Measurements from ENCODE around the gene TNNC1.
A peak's percentile ranks its signal among the peaks of the same experiment; 100 is the strongest.

Gene TNNC1

DNA sequence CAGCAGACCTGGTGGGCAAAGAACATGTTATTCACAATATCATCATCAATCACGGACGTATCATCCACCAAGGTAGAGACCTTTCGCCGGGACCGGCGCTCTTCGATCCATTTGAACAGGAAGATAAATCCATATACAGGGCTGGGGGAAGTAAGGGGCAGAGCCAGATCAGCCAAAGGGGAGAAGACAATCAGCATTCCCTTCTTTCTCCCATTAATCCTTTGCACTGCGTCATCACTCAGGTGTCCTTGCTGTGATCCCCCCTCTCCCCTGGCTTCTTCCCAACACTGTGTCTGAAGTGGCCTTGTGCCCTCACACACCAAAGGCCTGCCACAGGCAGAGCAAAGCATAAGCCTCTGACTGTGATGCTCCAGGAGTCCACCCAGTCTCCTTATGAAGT is 45.4 kb downstream of the TNNC1 start:
- peaks cover 15 to 58% (median 44%) of the 10 kb centered on the region in 5 donors for H3K4me1 ChIP-seq (ENCODE audit: control insufficient read depth in 5 of 5, insufficient read depth in 5 of 5, low read length in 5 of 5)
- peak overlapping the region; percentile 86 for H3K27ac ChIP-seq (ENCODE audit: low read depth, low read length)
- no peaks in the 10 kb centered on the region for H3K9me3 ChIP-seq (ENCODE audit: control insufficient read depth in 5 of 5, low read length in 5 of 5)
- peak overlapping the region in 3 of 5 donors; percentile 79 to 85 (median 83) for H3K4me3 ChIP-seq (ENCODE audit: low read depth in 1 of 5, low read length in 5 of 5)
- H3K36me3 ChIP-seq (ENCODE audit: control insufficient read depth in 5 of 5, insufficient read depth in 5 of 5, low read length in 5 of 5): peaks cover 6 to 53% (median 48%) of the 10 kb centered on the region in 5 donors
- H3K9ac ChIP-seq (ENCODE audit: low read length in 5 of 5): peak overlapping the region; percentile 64 to 98 (median 94)
- no peaks in the 10 kb centered on the region for H3K27me3 ChIP-seq (ENCODE audit: control insufficient read depth in 5 of 5, insufficient read depth in 4 of 5, low read length in 5 of 5)

GRCh38 chr3:52407779-52408178 is 46.1 kb downstream of the TNNC1 start:
- no peaks in the 10 kb centered on the region for H3K9me3 ChIP-seq (ENCODE audit: control insufficient read depth in 5 of 5, low read length in 5 of 5)
- H3K4me3 ChIP-seq (ENCODE audit: low read depth in 1 of 5, low read length in 5 of 5): no peak overlapping the region
- H3K36me3 ChIP-seq (ENCODE audit: control insufficient read depth in 5 of 5, insufficient read depth in 5 of 5, low read length in 5 of 5): peaks cover 2 to 60% (median 55%) of the 10 kb centered on the region in 5 donors
- peak overlapping the region in 1 of 5 donors; percentile 98 for H3K9ac ChIP-seq (ENCODE audit: low read length in 5 of 5)
- peaks cover 15 to 52% (median 42%) of the 10 kb centered on the region in 5 donors for H3K4me1 ChIP-seq (ENCODE audit: control insufficient read depth in 5 of 5, insufficient read depth in 5 of 5, low read length in 5 of 5)
- no peaks in the 10 kb centered on the region for H3K27me3 ChIP-seq (ENCODE audit: control insufficient read depth in 5 of 5, insufficient read depth in 4 of 5, low read length in 5 of 5)
- no peak overlapping the region for H3K27ac ChIP-seq (ENCODE audit: low read depth, low read length)

DNA sequence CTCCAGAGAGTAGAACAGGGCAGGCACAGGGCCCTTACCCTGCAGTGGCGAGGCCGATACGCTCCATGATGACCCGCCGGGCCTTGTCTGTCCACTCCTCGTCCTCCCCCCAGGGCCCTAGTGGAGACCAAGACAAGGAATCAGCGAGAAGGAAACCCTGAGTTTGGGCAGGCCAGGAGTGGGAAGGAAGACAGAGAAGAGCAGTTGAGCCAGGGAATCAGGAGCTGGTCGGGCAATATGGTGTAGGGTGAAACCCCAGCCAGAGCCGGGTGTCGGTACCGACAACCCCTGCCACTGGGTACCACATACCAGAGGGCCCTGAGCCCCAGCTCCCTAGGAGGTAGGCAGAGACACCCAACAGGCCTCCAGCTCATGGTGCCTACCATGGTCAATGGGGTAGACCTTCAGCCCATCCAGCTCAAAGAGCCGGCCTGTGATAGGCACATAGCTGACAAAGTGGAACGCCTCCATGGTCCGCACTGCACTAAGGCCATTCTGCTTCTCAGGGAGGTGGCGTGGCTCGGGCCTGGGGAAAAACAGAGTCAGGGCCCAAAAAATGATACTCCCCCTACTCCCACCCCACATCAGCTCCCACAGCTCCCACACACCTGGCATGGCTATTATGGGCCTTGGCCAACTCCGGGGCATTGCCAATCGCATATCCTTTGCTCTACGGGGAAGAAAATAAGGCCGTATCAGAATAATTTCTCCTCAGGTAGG is 46.9 kb downstream of the TNNC1 start:
- no peaks in the 10 kb centered on the region for H3K9me3 ChIP-seq (ENCODE audit: control insufficient read depth in 5 of 5, low read length in 5 of 5)
- no peaks in the 10 kb centered on the region for H3K27me3 ChIP-seq (ENCODE audit: control insufficient read depth in 5 of 5, insufficient read depth in 4 of 5, low read length in 5 of 5)
- H3K27ac ChIP-seq (ENCODE audit: low read depth, low read length): no peak overlapping the region
- H3K4me1 ChIP-seq (ENCODE audit: control insufficient read depth in 5 of 5, insufficient read depth in 5 of 5, low read length in 5 of 5): peaks cover 14 to 44% (median 34%) of the 10 kb centered on the region in 5 donors
- H3K36me3 ChIP-seq (ENCODE audit: control insufficient read depth in 5 of 5, insufficient read depth in 5 of 5, low read length in 5 of 5): peaks cover 2 to 68% (median 63%) of the 10 kb centered on the region in 5 donors
- H3K4me3 ChIP-seq (ENCODE audit: low read depth in 1 of 5, low read length in 5 of 5): no peak overlapping the region
- H3K9ac ChIP-seq (ENCODE audit: low read length in 5 of 5): no peak overlapping the region

- H3K36me3 ChIP-seq (ENCODE audit: control insufficient read depth in 5 of 5, insufficient read depth in 5 of 5, low read length in 5 of 5): peaks cover 2 to 75% (median 70%) of the 10 kb centered on the region in 5 donors
- no peaks in the 10 kb centered on the region for H3K27me3 ChIP-seq (ENCODE audit: control insufficient read depth in 5 of 5, insufficient read depth in 4 of 5, low read length in 5 of 5)
- peaks cover 8 to 37% (median 27%) of the 10 kb centered on the region in 5 donors for H3K4me1 ChIP-seq (ENCODE audit: control insufficient read depth in 5 of 5, insufficient read depth in 5 of 5, low read length in 5 of 5)
- H3K9ac ChIP-seq (ENCODE audit: low read length in 5 of 5): no peak overlapping the region
- no peak overlapping the region for H3K4me3 ChIP-seq (ENCODE audit: low read depth in 1 of 5, low read length in 5 of 5)
- H3K27ac ChIP-seq (ENCODE audit: low read depth, low read length): no peak overlapping the region
- H3K9me3 ChIP-seq (ENCODE audit: control insufficient read depth in 5 of 5, low read length in 5 of 5): no peaks in the 10 kb centered on the region
These were observed 47.6 kb downstream of the TNNC1 start for GRCh38 chr3:52406231-52406661.

- H3K36me3 ChIP-seq (ENCODE audit: control insufficient read depth in 5 of 5, insufficient read depth in 5 of 5, low read length in 5 of 5): peaks cover 2 to 81% (median 76%) of the 10 kb centered on the region in 5 donors
- H3K9me3 ChIP-seq (ENCODE audit: control insufficient read depth in 5 of 5, low read length in 5 of 5): no peaks in the 10 kb centered on the region
- no peak overlapping the region for H3K27ac ChIP-seq (ENCODE audit: low read depth, low read length)
- no peaks in the 10 kb centered on the region for H3K27me3 ChIP-seq (ENCODE audit: control insufficient read depth in 5 of 5, insufficient read depth in 4 of 5, low read length in 5 of 5)
- peaks cover 7 to 31% (median 22%) of the 10 kb centered on the region in 5 donors for H3K4me1 ChIP-seq (ENCODE audit: control insufficient read depth in 5 of 5, insufficient read depth in 5 of 5, low read length in 5 of 5)
- H3K4me3 ChIP-seq (ENCODE audit: low read depth in 1 of 5, low read length in 5 of 5): no peak overlapping the region
- no peak overlapping the region for H3K9ac ChIP-seq (ENCODE audit: low read length in 5 of 5)
These were observed 48.2 kb downstream of the TNNC1 start for GRCh38 chr3:52405601-52406110.

DNA sequence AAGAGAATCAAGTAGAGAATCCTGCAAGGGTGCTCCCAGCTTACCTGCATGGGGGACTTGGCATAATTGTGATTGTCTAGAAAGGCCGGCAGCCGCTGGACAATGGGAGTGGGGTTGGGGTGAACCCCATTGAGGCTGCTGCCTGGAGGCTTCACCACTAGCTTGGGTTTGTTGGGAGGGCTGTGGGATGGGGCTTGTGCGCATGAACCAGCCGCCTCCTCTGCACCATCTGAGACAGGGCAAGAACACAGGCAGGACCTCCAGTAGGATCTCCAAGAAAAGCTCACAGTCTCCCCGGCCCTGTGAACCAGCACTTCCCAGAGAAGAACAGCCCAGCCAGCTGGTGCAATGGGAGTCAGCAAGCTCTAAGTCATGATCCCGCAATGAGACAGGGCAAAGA is 48.8 kb downstream of the TNNC1 start:
- H3K9ac ChIP-seq (ENCODE audit: low read length in 5 of 5): no peak overlapping the region
- no peaks in the 10 kb centered on the region for H3K27me3 ChIP-seq (ENCODE audit: control insufficient read depth in 5 of 5, insufficient read depth in 4 of 5, low read length in 5 of 5)
- H3K36me3 ChIP-seq (ENCODE audit: control insufficient read depth in 5 of 5, insufficient read depth in 5 of 5, low read length in 5 of 5): peaks cover 2 to 87% (median 82%) of the 10 kb centered on the region in 5 donors
- no peak overlapping the region for H3K27ac ChIP-seq (ENCODE audit: low read depth, low read length)
- H3K4me1 ChIP-seq (ENCODE audit: control insufficient read depth in 5 of 5, insufficient read depth in 5 of 5, low read length in 5 of 5): peaks cover 7 to 31% (median 22%) of the 10 kb centered on the region in 5 donors
- no peak overlapping the region for H3K4me3 ChIP-seq (ENCODE audit: low read depth in 1 of 5, low read length in 5 of 5)
- no peaks in the 10 kb centered on the region for H3K9me3 ChIP-seq (ENCODE audit: control insufficient read depth in 5 of 5, low read length in 5 of 5)

DNA sequence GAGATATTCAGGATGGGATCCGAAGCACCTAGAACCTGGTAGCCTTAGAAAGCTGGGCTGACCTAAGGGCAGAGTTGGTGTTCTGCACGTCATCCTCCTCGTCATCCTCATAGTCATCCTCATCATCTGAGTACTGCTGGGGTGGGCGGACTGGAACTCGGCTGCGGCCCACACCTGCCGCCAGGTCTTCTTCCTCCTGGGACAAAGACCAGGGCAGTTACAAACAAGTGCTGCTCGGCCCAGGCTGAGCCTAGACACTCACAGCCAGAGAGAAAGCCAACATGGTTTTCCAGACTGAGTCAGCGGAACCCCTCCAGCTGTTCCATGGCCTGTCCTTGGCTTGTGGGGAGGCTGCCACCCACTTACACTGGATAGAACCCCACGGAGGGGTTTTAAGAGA is 49.5 kb downstream of the TNNC1 start:
- Histone ChIP-seq H3K4me1 (ENCODE audit: control insufficient read depth in 5 of 5, insufficient read depth in 5 of 5, low read length in 5 of 5) (peaks cover 7 to 30% (median 20%) of the 10 kb centered on the region in 5 donors), H3K27me3 (ENCODE audit: control insufficient read depth in 5 of 5, insufficient read depth in 4 of 5, low read length in 5 of 5) (no peaks in the 10 kb centered on the region), H3K27ac (ENCODE audit: low read depth, low read length) (no peak overlapping the region), H3K36me3 (ENCODE audit: control insufficient read depth in 5 of 5, insufficient read depth in 5 of 5, low read length in 5 of 5) (peaks cover 2 to 94% (median 87%) of the 10 kb centered on the region in 5 donors), H3K9me3 (ENCODE audit: control insufficient read depth in 5 of 5, low read length in 5 of 5) (no peaks in the 10 kb centered on the region), H3K4me3 (ENCODE audit: low read depth in 1 of 5, low read length in 5 of 5) (no peak overlapping the region), H3K9ac (ENCODE audit: low read length in 5 of 5) (peak overlapping the region in 1 of 5 donors; percentile 31)

DNA sequence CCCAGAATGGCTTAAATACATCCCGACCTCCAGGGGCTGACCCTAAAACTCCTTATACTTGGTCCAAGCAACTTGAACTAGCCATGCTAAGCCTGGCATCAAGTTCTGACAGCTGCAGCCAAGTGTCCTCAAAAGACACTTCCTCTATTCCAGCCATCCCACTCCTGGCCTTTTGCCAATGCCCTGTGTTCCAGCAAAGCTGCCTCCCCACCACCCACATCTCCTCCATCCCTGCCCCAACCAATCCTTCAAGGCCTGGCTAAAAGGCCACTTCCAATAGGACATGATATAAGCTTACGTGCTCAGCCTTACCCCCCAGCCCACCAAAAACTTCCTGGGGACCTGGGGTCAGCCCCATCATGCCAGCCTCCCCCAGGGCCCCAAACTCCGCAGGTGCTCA is 49.9 kb downstream of the TNNC1 start:
- peaks cover 6 to 26% (median 16%) of the 10 kb centered on the region in 5 donors for H3K4me1 ChIP-seq (ENCODE audit: control insufficient read depth in 5 of 5, insufficient read depth in 5 of 5, low read length in 5 of 5)
- no peak overlapping the region for H3K4me3 ChIP-seq (ENCODE audit: low read depth in 1 of 5, low read length in 5 of 5)
- H3K9me3 ChIP-seq (ENCODE audit: control insufficient read depth in 5 of 5, low read length in 5 of 5): no peaks in the 10 kb centered on the region
- no peaks in the 10 kb centered on the region for H3K27me3 ChIP-seq (ENCODE audit: control insufficient read depth in 5 of 5, insufficient read depth in 4 of 5, low read length in 5 of 5)
- H3K27ac ChIP-seq (ENCODE audit: low read depth, low read length): no peak overlapping the region
- H3K9ac ChIP-seq (ENCODE audit: low read length in 5 of 5): no peak overlapping the region
- H3K36me3 ChIP-seq (ENCODE audit: control insufficient read depth in 5 of 5, insufficient read depth in 5 of 5, low read length in 5 of 5): peaks cover 2 to 98% (median 91%) of the 10 kb centered on the region in 5 donors

- no peak overlapping the region for H3K9ac ChIP-seq (ENCODE audit: low read length in 5 of 5)
- peaks cover 2 to 99% (median 94%) of the 10 kb centered on the region in 5 donors for H3K36me3 ChIP-seq (ENCODE audit: control insufficient read depth in 5 of 5, insufficient read depth in 5 of 5, low read length in 5 of 5)
- H3K4me1 ChIP-seq (ENCODE audit: control insufficient read depth in 5 of 5, insufficient read depth in 5 of 5, low read length in 5 of 5): peaks cover 0 to 20% (median 10%) of the 10 kb centered on the region in 5 donors
- H3K27me3 ChIP-seq (ENCODE audit: control insufficient read depth in 5 of 5, insufficient read depth in 4 of 5, low read length in 5 of 5): no peaks in the 10 kb centered on the region
- H3K4me3 ChIP-seq (ENCODE audit: low read depth in 1 of 5, low read length in 5 of 5): no peak overlapping the region
- H3K27ac ChIP-seq (ENCODE audit: low read depth, low read length): no peak overlapping the region
- H3K9me3 ChIP-seq (ENCODE audit: control insufficient read depth in 5 of 5, low read length in 5 of 5): no peaks in the 10 kb centered on the region
These were observed 50.5 kb downstream of the TNNC1 start for GRCh38 chr3:52403271-52403841.

GRCh38 chr3:52402706-52403270 is 51.1 kb downstream of the TNNC1 start:
- Histone ChIP-seq H3K9ac (ENCODE audit: low read length in 5 of 5) (no peak overlapping the region), H3K4me3 (ENCODE audit: low read depth in 1 of 5, low read length in 5 of 5) (no peak overlapping the region), H3K27ac (ENCODE audit: low read depth, low read length) (no peak overlapping the region), H3K9me3 (ENCODE audit: control insufficient read depth in 5 of 5, low read length in 5 of 5) (no peaks in the 10 kb centered on the region), H3K27me3 (ENCODE audit: control insufficient read depth in 5 of 5, insufficient read depth in 4 of 5, low read length in 5 of 5) (no peaks in the 10 kb centered on the region), H3K36me3 (ENCODE audit: control insufficient read depth in 5 of 5, insufficient read depth in 5 of 5, low read length in 5 of 5) (peaks cover 2 to 97% (median 93%) of the 10 kb centered on the region in 5 donors), H3K4me1 (ENCODE audit: control insufficient read depth in 5 of 5, insufficient read depth in 5 of 5, low read length in 5 of 5) (peaks cover 0 to 14% (median 6%) of the 10 kb centered on the region in 5 donors)
